Smooth muscle cell (in vitro differentiated cells): ENCODE results near the gene CARS1. TPM values are rescaled to one million over a fixed set of nuclear protein-coding genes. Genes with fewer than 3 reads are reported as not detected.
"Not testable (repeated sequence)": the region's sequence is repeated elsewhere in the genome, so short reads cannot be mapped to it uniquely, and the experiment has no call there.

Experiments used
- DNase-seq: peaks from one replicate; lab custom pipeline; 2025; ENCODE audit not compliant: unreplicated experiment; lab: John Stamatoyannopoulos, UW
- H2AFZ ChIP-seq: fragments of 200-600 bp; sonication (generic); 2 replicates; pipeline ENCODE4 v1.6.0; 2016; ENCODE audit warnings: antibody characterized with exemption, low read depth, mild to moderate bottlenecking
- H3F3A ChIP-seq: fragments of 200-600 bp; sonication (generic); 2 replicates; pipeline ENCODE4 v1.6.0; 2017; ENCODE audit warnings: antibody characterized with exemption, low read depth
- H3K27ac ChIP-seq: fragments of 200-600 bp; sonication (generic); 2 replicates; pipeline ENCODE4 v1.5.1; 2016; ENCODE audit warnings: low read depth, mild to moderate bottlenecking
- H3K27me3 ChIP-seq: fragments of 200-600 bp; sonication (generic); 2 replicates; pipeline ENCODE4 v1.6.1; 2016; ENCODE audit warnings: low read depth, mild to moderate bottlenecking
- H3K36me3 ChIP-seq: fragments of 200-600 bp; sonication (generic); 2 replicates; pipeline ENCODE4 v1.5.1; 2016; ENCODE audit warnings: low read depth
- H3K4me1 ChIP-seq: fragments of 200-600 bp; sonication (generic); 2 replicates; pipeline ENCODE4 v1.5.1; 2016; ENCODE audit warnings: low read depth
- H3K4me2 ChIP-seq: fragments of 200-600 bp; sonication (generic); 2 replicates; pipeline ENCODE4 v1.6.0; 2016; ENCODE audit warnings: mild to moderate bottlenecking
- H3K4me3 ChIP-seq: fragments of 200-600 bp; sonication (generic); 2 replicates; pipeline ENCODE4 v1.5.1; 2016; ENCODE audit warnings: mild to moderate bottlenecking
- H3K79me2 ChIP-seq: fragments of 200-600 bp; sonication (generic); 2 replicates; pipeline ENCODE4 v1.6.0; 2016; ENCODE audit warnings: low read depth, mild to moderate bottlenecking
- H3K9ac ChIP-seq: fragments of 200-600 bp; sonication (generic); 2 replicates; pipeline ENCODE4 v1.6.0; 2016; ENCODE audit warnings: low read depth
- H3K9me3 ChIP-seq: fragments of 200-600 bp; sonication (generic); replicated peaks from 2 replicates; pipeline ENCODE4 v1.5.1; 2016; ENCODE audit warnings: low read depth
- H4K20me1 ChIP-seq: fragments of 200-600 bp; sonication (generic); 2 replicates; pipeline ENCODE4 v1.6.0; 2016; ENCODE audit warnings: low read depth
- CTCF ChIP-seq: fragments of 200-600 bp; sonication (generic); IDR thresholded peaks from 2 replicates; pipeline ENCODE4 v1.5.1; 2017; ENCODE audit warnings: borderline replicate concordance, mild to moderate bottlenecking, antibody characterized with exemption; ENCODE audit not compliant: insufficient read depth, poor library complexity, severe bottlenecking
- WGBS: methylation state at CpG from one replicate; pipeline ENCODE4 v1.1.7; 2016; ENCODE audit warnings: low lambda C conversion rate; 5-methylcytosine and 5-hydroxymethylcytosine counted together
- polyA plus RNA-seq: library from polyadenylated mRNA; unstranded; fragments of >200 nt; fragmentation: Nextera tagmentation; extraction: Ambion mirVana; gene quantifications from 2 replicates; pipeline ENCODE4 v1.2.1, GENCODE V29; 2016
- total RNA-seq: library from RNA; depleted of rRNA; stranded (reverse); fragments of >200 nt; gene quantifications from 2 replicates; pipeline ENCODE4 v1.2.3, GENCODE V29; 2014

Gene CARS1
- total and polyA plus RNA-seq, 2 experiments from 2014 or later = 51.7 to 61.6 TPM

GRCh38 chr11:3073029-3073435 lies 15.8 kb upstream of the CARS1 start:
- Histone ChIP-seq H4K20me1 (no peaks in the 10 kb centered on the region), H3F3A (no peaks in the 10 kb centered on the region), H3K27ac (no peak overlapping the region), H3K4me3 (no peak overlapping the region), H3K4me2 (no peak overlapping the region), H3K9me3 (no peaks in the 10 kb centered on the region), H3K79me2 (no peaks in the 10 kb centered on the region), H3K9ac (no peak overlapping the region), H3K4me1 (no peaks in the 10 kb centered on the region), H3K36me3 (no peaks in the 10 kb centered on the region), H3K27me3 (no peaks in the 10 kb centered on the region), H2AFZ (no peak overlapping the region)
- 90% methylated on average over 3 of the region's 3 CpGs for WGBS
- no peak for TF ChIP-seq CTCF
- no peak for DNase-seq

DNA sequence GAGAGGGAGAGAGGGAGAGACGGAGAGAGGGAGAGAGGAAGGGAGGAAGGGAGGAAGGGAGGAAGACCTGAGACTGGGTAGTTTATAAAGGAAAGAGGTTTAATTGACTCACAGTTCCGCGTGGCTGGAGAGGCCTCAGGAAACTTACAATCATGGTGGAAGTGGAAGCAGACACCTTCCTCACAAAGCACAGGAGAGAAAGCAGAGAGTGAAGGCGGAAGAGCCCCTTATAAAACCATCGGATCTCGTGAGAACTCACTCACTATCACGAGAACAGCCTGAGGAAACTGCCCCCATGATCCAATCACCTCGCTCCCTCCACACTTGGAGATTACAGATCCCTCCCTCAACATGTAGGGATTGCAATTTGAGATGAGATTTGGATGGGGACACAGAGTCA lies 12.2 kb upstream of the CARS1 start:
- Histone ChIP-seq H3K9ac (no peak overlapping the region), H3K36me3 (no peaks in the 10 kb centered on the region), H2AFZ (no peak overlapping the region), H3K79me2 (no peaks in the 10 kb centered on the region), H3K4me1 (no peaks in the 10 kb centered on the region), H3F3A (no peaks in the 10 kb centered on the region), H3K27me3 (no peaks in the 10 kb centered on the region), H3K9me3 (no peaks in the 10 kb centered on the region), H3K4me3 (no peak overlapping the region), H3K27ac (no peak overlapping the region), H4K20me1 (no peaks in the 10 kb centered on the region), H3K4me2 (no peak overlapping the region)
- WGBS = 89% methylated on average over 8 of the region's 8 CpGs
- no peak for DNase-seq
- TF ChIP-seq CTCF = no peak

GRCh38 chr11:3066308-3066707 lies 9.1 kb upstream of the CARS1 start:
- H3K4me2 ChIP-seq, H3K27me3 ChIP-seq, H3K9ac ChIP-seq, H3K27ac ChIP-seq, H3K9me3 ChIP-seq, H2AFZ ChIP-seq, H3K79me2 ChIP-seq, H3F3A ChIP-seq, DNase-seq, H3K4me3 ChIP-seq, H4K20me1 ChIP-seq, H3K36me3 ChIP-seq, H3K4me1 ChIP-seq: not testable (repeated sequence)
- WGBS = 91% methylated on average over 3 of the region's 3 CpGs

- DNase-seq, H3K4me3 ChIP-seq, H4K20me1 ChIP-seq, H3K9ac ChIP-seq, H3K4me2 ChIP-seq, H3K27me3 ChIP-seq, H3K79me2 ChIP-seq, H2AFZ ChIP-seq, H3F3A ChIP-seq, H3K9me3 ChIP-seq, H3K36me3 ChIP-seq, H3K4me1 ChIP-seq, H3K27ac ChIP-seq: not testable (repeated sequence)
- 90% methylated on average over 6 of the region's 6 CpGs for WGBS
These were observed 7.5 kb upstream of the CARS1 start for GRCh38 chr11:3064709-3065108.

DNA sequence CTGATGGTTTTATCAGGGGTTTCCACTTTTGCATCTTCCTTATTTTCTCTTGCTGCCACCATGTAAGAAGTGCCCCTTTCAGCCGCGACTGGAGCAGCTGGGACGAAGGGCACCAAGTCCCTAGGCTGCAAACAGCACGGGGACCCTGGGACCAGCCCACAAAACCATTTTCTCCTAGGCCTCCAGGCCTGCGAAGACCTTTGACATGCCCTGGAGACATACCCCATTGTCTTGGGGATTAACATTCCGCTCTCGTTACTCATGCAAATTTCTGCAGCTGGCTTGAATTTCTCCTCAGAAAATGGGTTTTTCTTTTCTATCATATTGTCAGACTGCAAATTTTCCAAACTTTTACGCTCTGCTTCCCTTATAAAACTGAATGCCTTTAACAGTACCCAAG lies 6.7 kb upstream of the CARS1 start:
- H3K4me2 ChIP-seq = not testable (repeated sequence)

GRCh38 chr11:3063432-3063831 lies 6.2 kb upstream of the CARS1 start:
- H3K9me3 ChIP-seq, H3K79me2 ChIP-seq, H3K27me3 ChIP-seq, H3K4me2 ChIP-seq, H3K27ac ChIP-seq, H4K20me1 ChIP-seq, H3K4me3 ChIP-seq, H3K9ac ChIP-seq, DNase-seq, H3K4me1 ChIP-seq, H3K36me3 ChIP-seq, H2AFZ ChIP-seq: not testable (repeated sequence)
- H3F3A ChIP-seq = peaks cover 11% of the 10 kb centered on the region
- WGBS = 89% methylated on average over 4 of the region's 4 CpGs

More for the DNA sequence above, 6.7 kb upstream of the CARS1 start:
- DNase-seq, H3K79me2 ChIP-seq, H3K9ac ChIP-seq, H2AFZ ChIP-seq, H3K9me3 ChIP-seq, H3K36me3 ChIP-seq, H4K20me1 ChIP-seq, H3K4me3 ChIP-seq, H3F3A ChIP-seq, H3K4me1 ChIP-seq, H3K27me3 ChIP-seq, H3K27ac ChIP-seq: not testable (repeated sequence)
- WGBS = 53% methylated on average over 8 of the region's 8 CpGs
